ENCODE measurements around the gene PITPNB.

Gene PITPNB

DNA sequence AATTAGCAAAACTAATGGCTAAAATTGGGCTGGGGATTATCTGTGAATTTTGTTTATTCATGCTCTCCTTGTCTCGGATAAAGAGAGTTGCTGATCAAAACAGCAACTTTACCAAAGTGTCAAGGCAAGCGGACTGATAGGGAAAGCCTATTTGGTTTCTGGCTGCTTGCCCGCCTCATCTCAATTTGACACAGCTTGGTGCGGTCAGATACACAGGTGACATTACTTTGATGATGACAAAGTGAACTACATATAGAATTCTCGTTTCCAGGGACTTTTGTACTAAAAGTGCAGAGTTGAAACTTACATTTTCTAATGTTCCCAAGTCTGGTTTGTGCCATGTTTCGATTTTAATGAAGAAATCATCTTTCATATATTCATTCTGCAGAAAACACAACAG is 22.8 kb downstream of the PITPNB start:
- Mint-ChIP-seq H3K9me3 (no peaks in the 10 kb centered on the region), H3K4me1 (no peaks in the 10 kb centered on the region), H3K27me3 (no peaks in the 10 kb centered on the region), H3K27ac (no peak overlapping the region), H3K4me3 (no peak overlapping the region)
- no peak for ATAC-seq
- no peak for DNase-seq

- ATAC-seq = no peak
- peak overlapping the region in 1 of 2 donors; percentile 86 for H3K27ac Mint-ChIP-seq
Measured at GRCh38 chr22:27895600-27895999, 23.5 kb downstream of the PITPNB start.

GRCh38 chr22:27892811-27893210 is 26.2 kb downstream of the PITPNB start:
- Mint-ChIP-seq H3K9me3 (no peaks in the 10 kb centered on the region), H3K4me1 (no peaks in the 10 kb centered on the region), H3K27ac (peak overlapping the region in 1 of 2 donors; percentile 57), H3K27me3 (no peaks in the 10 kb centered on the region), H3K4me3 (no peak overlapping the region)
- DNase-seq (no peak), ATAC-seq (no peak)

More at GRCh38 chr22:27895600-27895999, 23.5 kb downstream of the PITPNB start:
- Mint-ChIP-seq H3K9me3 (no peaks in the 10 kb centered on the region), H3K4me3 (no peak overlapping the region), H3K4me1 (no peaks in the 10 kb centered on the region), H3K27me3 (no peaks in the 10 kb centered on the region)
- DNase-seq = no peak

GRCh38 chr22:27892064-27892463 is 27.0 kb downstream of the PITPNB start:
- Mint-ChIP-seq H3K27ac (peak overlapping the region in 1 of 2 donors; percentile 60), H3K4me3 (no peak overlapping the region), H3K9me3 (no peaks in the 10 kb centered on the region), H3K27me3 (no peaks in the 10 kb centered on the region), H3K4me1 (no peaks in the 10 kb centered on the region)
- ATAC-seq (no peak), DNase-seq (no peak)

- no peak overlapping the region for H3K4me3 Mint-ChIP-seq
- no peaks in the 10 kb centered on the region for H3K4me1 Mint-ChIP-seq
- no peaks in the 10 kb centered on the region for H3K27me3 Mint-ChIP-seq
- DNase-seq (no peak), ATAC-seq (no peak)
- no peaks in the 10 kb centered on the region for H3K9me3 Mint-ChIP-seq
- H3K27ac Mint-ChIP-seq = peak overlapping the region in 1 of 2 donors; percentile 2
Measured at GRCh38 chr22:27888310-27888709, 30.7 kb downstream of the PITPNB start.

DNA sequence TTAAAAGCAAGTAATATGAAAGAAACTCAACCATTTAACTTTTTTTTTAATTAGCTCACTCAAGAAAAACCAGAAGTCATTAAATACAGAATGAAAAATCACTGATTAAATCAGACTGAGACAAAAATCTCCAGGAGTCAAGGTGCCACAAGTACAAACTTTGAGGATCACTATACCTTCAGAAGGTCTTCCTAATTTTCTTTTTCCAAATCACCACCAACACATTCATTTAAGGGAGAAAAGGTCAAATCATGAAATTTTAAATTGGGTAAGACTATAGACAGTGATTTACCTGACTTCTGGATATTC is 32.3 kb downstream of the PITPNB start:
- DNase-seq = no peak
- H3K4me1 Mint-ChIP-seq = no peaks in the 10 kb centered on the region
- no peaks in the 10 kb centered on the region for H3K9me3 Mint-ChIP-seq
- H3K27ac Mint-ChIP-seq = no peak overlapping the region
- no peak for ATAC-seq
- H3K4me3 Mint-ChIP-seq = no peak overlapping the region
- H3K27me3 Mint-ChIP-seq = no peaks in the 10 kb centered on the region

GRCh38 chr22:27885977-27886842 is 32.8 kb downstream of the PITPNB start:
- ATAC-seq (no peak), DNase-seq (peak in 1 of 2 donors; percentile 26)
- no peaks in the 10 kb centered on the region for H3K4me1 Mint-ChIP-seq
- H3K9me3 Mint-ChIP-seq = no peaks in the 10 kb centered on the region
- H3K27me3 Mint-ChIP-seq = no peaks in the 10 kb centered on the region
- H3K27ac Mint-ChIP-seq = no peak overlapping the region
- H3K4me3 Mint-ChIP-seq = no peak overlapping the region

DNA sequence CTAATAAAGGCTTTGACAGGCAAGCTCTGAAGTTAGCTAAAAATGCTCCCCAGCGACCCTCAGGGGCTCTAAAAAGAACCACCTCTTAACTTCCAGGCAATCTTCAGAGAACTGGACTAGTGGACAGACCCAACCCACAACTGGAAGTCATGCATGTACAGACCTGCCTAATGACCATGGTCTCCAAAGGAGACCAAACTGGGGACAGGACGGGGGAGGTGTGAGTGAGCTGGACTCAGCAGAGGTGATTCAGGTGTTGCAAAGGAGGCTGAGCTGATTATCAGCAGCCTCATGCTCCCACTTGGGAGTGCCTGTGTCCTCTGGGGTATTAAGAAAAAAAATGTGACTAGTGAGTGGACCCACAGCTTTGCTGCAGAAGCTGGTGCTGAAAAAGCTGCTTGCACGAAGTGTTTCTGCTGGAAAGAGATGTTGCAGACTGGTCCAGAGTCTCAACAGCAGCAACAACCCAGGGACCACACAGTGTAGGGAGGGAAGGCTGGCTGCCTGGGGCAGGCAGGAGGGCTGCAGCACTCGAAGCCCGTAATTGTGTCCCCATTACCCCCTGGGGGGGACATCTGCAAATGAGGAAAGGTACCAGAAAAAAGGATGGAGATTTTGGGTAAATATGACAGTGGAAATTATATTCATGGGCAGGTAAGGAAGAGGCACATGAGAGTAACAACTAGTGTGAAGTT is 35.3 kb downstream of the PITPNB start:
- ATAC-seq (no peak), DNase-seq (no peak)
- H3K9me3 Mint-ChIP-seq = no peaks in the 10 kb centered on the region

GRCh38 chr22:27882507-27883290 is 36.4 kb downstream of the PITPNB start:
- no peaks in the 10 kb centered on the region for H3K27me3 Mint-ChIP-seq
- H3K27ac Mint-ChIP-seq = no peak overlapping the region
- DNase-seq = no peak
- ATAC-seq = no peak
- H3K9me3 Mint-ChIP-seq = no peaks in the 10 kb centered on the region
- peaks cover 15% of the 10 kb centered on the region for H3K4me1 Mint-ChIP-seq
- no peak overlapping the region for H3K4me3 Mint-ChIP-seq

More for the DNA sequence above, 35.3 kb downstream of the PITPNB start:
- no peaks in the 10 kb centered on the region for H3K27me3 Mint-ChIP-seq
- no peak overlapping the region for H3K27ac Mint-ChIP-seq
- H3K4me3 Mint-ChIP-seq = no peak overlapping the region
- peaks cover 4% of the 10 kb centered on the region for H3K4me1 Mint-ChIP-seq

DNA sequence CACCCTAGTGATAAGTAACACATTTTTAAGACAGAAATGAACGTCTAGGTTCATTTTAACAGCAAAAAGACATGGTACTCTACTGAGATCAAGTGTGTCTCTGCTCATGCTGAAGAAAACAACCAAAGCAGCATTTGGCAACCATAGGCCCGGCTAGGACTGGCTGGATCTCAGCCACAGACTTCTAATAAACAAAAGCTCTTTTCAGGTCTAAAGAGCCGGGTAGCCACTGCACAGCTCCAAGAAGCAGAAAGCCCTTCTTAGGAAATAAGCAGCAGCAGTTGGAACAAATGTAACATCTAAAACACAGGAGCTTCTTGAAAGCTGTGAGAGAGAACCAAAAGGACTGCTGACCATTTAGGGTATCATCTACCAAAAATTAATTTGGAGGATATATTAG is 37.6 kb downstream of the PITPNB start:
- no peak for DNase-seq
- Mint-ChIP-seq H3K4me3 (no peak overlapping the region), H3K27ac (no peak overlapping the region), H3K27me3 (no peaks in the 10 kb centered on the region), H3K4me1 (peaks cover 25% of the 10 kb centered on the region), H3K9me3 (no peaks in the 10 kb centered on the region)
- no peak for ATAC-seq

- no peaks in the 10 kb centered on the region for H3K9me3 Mint-ChIP-seq
- no peaks in the 10 kb centered on the region for H3K27me3 Mint-ChIP-seq
- peak; percentile 60 for ATAC-seq
- no peak overlapping the region for H3K4me3 Mint-ChIP-seq
- H3K27ac Mint-ChIP-seq = no peak overlapping the region
- DNase-seq = peak in 1 of 2 donors; percentile 20
- peaks cover 31% of the 10 kb centered on the region for H3K4me1 Mint-ChIP-seq
Measured at GRCh38 chr22:27880778-27881394, 38.2 kb downstream of the PITPNB start.

DNA sequence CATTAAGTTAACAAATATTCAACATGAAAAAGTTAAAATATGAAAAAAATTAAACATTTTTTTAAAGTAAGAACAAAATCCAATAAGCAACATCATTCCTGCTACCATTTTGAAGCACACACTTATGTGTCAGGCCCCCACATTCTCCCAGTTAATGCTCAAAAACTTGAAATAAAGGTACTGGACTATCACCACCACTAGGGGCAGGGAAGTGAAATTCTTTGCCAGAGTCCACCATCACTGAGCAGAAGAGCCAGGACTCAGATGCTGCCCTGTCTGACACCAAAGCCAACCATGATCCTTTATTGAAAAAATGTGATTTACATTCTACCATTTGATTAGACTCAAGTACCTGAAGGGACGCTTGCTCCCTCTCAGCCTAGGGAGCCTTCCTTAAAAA is 39.1 kb downstream of the PITPNB start:
- Mint-ChIP-seq H3K27me3 (no peaks in the 10 kb centered on the region), H3K27ac (no peak overlapping the region), H3K4me1 (peaks cover 40% of the 10 kb centered on the region), H3K4me3 (no peak overlapping the region), H3K9me3 (no peaks in the 10 kb centered on the region)
- ATAC-seq (peak; percentile 62), DNase-seq (no peak)

GRCh38 chr22:27878541-27878940 is 40.5 kb downstream of the PITPNB start:
- no peak overlapping the region for H3K27ac Mint-ChIP-seq
- H3K4me3 Mint-ChIP-seq = no peak overlapping the region

GRCh38 chr22:27877501-27877900 is 41.6 kb downstream of the PITPNB start:
- DNase-seq (no peak), ATAC-seq (no peak)
- H3K4me3 Mint-ChIP-seq = peak overlapping the region in 1 of 2 donors; percentile 38
- H3K4me1 Mint-ChIP-seq = peaks cover 49% of the 10 kb centered on the region
- no peaks in the 10 kb centered on the region for H3K27me3 Mint-ChIP-seq
- H3K27ac Mint-ChIP-seq = no peak overlapping the region
- H3K9me3 Mint-ChIP-seq = no peaks in the 10 kb centered on the region

More at GRCh38 chr22:27878541-27878940, 40.5 kb downstream of the PITPNB start:
- no peaks in the 10 kb centered on the region for H3K9me3 Mint-ChIP-seq
- H3K27me3 Mint-ChIP-seq = no peaks in the 10 kb centered on the region
- ATAC-seq (no peak), DNase-seq (no peak)
- H3K4me1 Mint-ChIP-seq = peaks cover 49% of the 10 kb centered on the region

GRCh38 chr22:27876684-27877083 is 42.4 kb downstream of the PITPNB start:
- Mint-ChIP-seq H3K9me3 (no peaks in the 10 kb centered on the region), H3K4me1 (peaks cover 49% of the 10 kb centered on the region), H3K4me3 (no peak overlapping the region), H3K27me3 (no peaks in the 10 kb centered on the region), H3K27ac (no peak overlapping the region)
- ATAC-seq (no peak), DNase-seq (no peak)

Data from stimulated activated naive CD8-positive, alpha-beta T cell treated with anti-CD3 and anti-CD28 coated beads, Interleukin-15, amount 100 ng/mL, for 72 hours (primary cell).